ENCODE results near the gene SYNC. TPM values are rescaled to one million over a fixed set of nuclear protein-coding genes. Genes with fewer than 3 reads are reported as not detected.

The SYNC gene
- polyA plus RNA-seq, 3 donors: 0.05 TPM; not detected in 2

DNA sequence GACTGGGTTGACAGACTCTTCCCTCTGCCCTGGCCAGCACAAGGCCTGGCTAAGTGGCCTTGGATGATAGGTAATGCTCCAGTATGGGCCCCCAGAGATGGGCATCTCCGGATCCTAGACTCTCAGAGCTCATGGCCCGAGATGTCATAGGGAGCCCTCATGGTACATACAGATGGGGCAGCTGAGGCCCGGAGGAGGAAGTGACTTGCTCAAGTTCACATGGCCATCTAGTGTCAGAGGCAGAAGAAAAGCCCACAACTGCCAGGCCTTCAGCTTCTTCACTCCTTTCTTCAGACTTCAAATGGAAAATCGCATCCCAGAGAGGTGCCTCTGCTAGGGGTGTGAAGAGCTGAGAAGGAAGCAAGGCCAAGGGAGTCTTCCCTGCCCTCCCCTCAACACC lies 46.8 kb upstream of the SYNC start:
- Histone ChIP-seq H4K20me1 (ENCODE audit: insufficient read depth, low read length) (peaks cover 7% of the 10 kb centered on the region), H3K4me1 (ENCODE audit: control insufficient read depth in 1 of 2, insufficient read depth in 2 of 2, low read length in 2 of 2) (peaks cover 8 to 12% of the 10 kb centered on the region in 2 donors), H3K4me3 (replicated peaks in 1 of 3; ENCODE audit: low read depth in 2 of 3, low read length in 3 of 3) (no peak overlapping the region), H3K27me3 (ENCODE audit: control insufficient read depth in 2 of 2, insufficient read depth in 2 of 2, low read length in 2 of 2) (peaks cover 3 to 8% of the 10 kb centered on the region in 2 donors), H3K27ac (ENCODE audit: low read depth in 1 of 2, low read length in 2 of 2) (no peak overlapping the region), H3K36me3 (replicated peaks in 1 of 2; ENCODE audit: control insufficient read depth in 1 of 2, insufficient read depth in 2 of 2, low read length in 2 of 2) (no peaks in the 10 kb centered on the region), H3K9me3 (replicated peaks in 1 of 2; ENCODE audit: control insufficient read depth in 1 of 2, insufficient read depth in 1 of 2, low read length in 2 of 2) (no peaks in the 10 kb centered on the region), H3K9ac (ENCODE audit: insufficient read depth, low read length, poor library complexity, severe bottlenecking) (no peak overlapping the region), H2AFZ (ENCODE audit: insufficient read depth, low read depth, low read length, poor library complexity, severe bottlenecking) (no peak overlapping the region), H3K79me2 (ENCODE audit: insufficient read depth, low read length) (no peaks in the 10 kb centered on the region), H3K4me2 (replicated peaks; ENCODE audit: extremely low read depth, low read length, poor library complexity, severe bottlenecking) (no peak overlapping the region)
- H3K4me1 Mint-ChIP-seq: peaks cover 4% of the 10 kb centered on the region
- intact Hi-C loops (cut with micrococcal nuclease): no loop called here
- no peak overlapping the region for H3K4me3 Mint-ChIP-seq
- H3K36me3 Mint-ChIP-seq: peaks cover 4 to 9% of the 10 kb centered on the region in 2 donors
- H3K27me3 Mint-ChIP-seq (ENCODE audit: low read depth in 3 of 3): peaks cover 7 to 20% (median 10%) of the 10 kb centered on the region in 3 donors
- H3K27ac Mint-ChIP-seq: peak overlapping the region in 1 of 7 donors; percentile 10
- no peak for DNase-seq
- peaks cover 0 to 5% (median 0%) of the 10 kb centered on the region in 7 donors for H3K9me3 Mint-ChIP-seq
- TF ChIP-seq, protein P1, sequence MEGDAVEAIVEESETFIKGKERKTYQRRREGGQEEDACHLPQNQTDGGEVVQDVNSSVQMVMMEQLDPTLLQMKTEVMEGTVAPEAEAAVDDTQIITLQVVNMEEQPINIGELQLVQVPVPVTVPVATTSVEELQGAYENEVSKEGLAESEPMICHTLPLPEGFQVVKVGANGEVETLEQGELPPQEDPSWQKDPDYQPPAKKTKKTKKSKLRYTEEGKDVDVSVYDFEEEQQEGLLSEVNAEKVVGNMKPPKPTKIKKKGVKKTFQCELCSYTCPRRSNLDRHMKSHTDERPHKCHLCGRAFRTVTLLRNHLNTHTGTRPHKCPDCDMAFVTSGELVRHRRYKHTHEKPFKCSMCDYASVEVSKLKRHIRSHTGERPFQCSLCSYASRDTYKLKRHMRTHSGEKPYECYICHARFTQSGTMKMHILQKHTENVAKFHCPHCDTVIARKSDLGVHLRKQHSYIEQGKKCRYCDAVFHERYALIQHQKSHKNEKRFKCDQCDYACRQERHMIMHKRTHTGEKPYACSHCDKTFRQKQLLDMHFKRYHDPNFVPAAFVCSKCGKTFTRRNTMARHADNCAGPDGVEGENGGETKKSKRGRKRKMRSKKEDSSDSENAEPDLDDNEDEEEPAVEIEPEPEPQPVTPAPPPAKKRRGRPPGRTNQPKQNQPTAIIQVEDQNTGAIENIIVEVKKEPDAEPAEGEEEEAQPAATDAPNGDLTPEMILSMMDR (IDR thresholded peaks at IDR 0.05): no peak
- 70% methylated on average over 3 of the region's 4 CpGs for WGBS (ENCODE audit: insufficient coverage)

DNA sequence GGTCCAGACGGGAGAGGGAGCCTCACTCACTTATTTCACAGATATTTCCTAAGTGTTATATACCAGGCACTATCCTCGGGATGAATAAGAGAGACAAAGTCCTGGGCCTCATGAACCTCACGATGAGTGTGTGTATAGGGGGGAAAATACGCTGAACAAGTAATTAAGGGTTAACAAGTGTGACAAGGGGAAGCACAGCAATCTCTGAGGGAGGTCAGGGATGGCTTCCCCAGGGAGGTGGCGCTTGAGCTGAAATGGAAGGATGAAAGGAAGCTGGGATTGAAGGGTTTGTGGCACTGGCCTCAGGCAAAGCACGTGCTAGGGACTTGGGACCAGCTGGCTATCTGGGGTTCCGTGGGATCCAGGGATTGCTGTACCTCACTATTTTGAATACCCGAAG lies 46.4 kb upstream of the SYNC start:
- Histone ChIP-seq H3K4me1 (ENCODE audit: control insufficient read depth in 1 of 2, insufficient read depth in 2 of 2, low read length in 2 of 2) (peaks cover 5 to 8% of the 10 kb centered on the region in 2 donors), H3K79me2 (ENCODE audit: insufficient read depth, low read length) (no peaks in the 10 kb centered on the region), H2AFZ (ENCODE audit: insufficient read depth, low read depth, low read length, poor library complexity, severe bottlenecking) (no peak overlapping the region), H4K20me1 (ENCODE audit: insufficient read depth, low read length) (peaks cover 3% of the 10 kb centered on the region), H3K9ac (ENCODE audit: insufficient read depth, low read length, poor library complexity, severe bottlenecking) (no peak overlapping the region), H3K4me2 (replicated peaks; ENCODE audit: extremely low read depth, low read length, poor library complexity, severe bottlenecking) (no peak overlapping the region), H3K4me3 (replicated peaks in 1 of 3; ENCODE audit: low read depth in 2 of 3, low read length in 3 of 3) (no peak overlapping the region), H3K9me3 (replicated peaks in 1 of 2; ENCODE audit: control insufficient read depth in 1 of 2, insufficient read depth in 1 of 2, low read length in 2 of 2) (no peaks in the 10 kb centered on the region), H3K27ac (ENCODE audit: low read depth in 1 of 2, low read length in 2 of 2) (no peak overlapping the region), H3K36me3 (replicated peaks in 1 of 2; ENCODE audit: control insufficient read depth in 1 of 2, insufficient read depth in 2 of 2, low read length in 2 of 2) (no peaks in the 10 kb centered on the region), H3K27me3 (ENCODE audit: control insufficient read depth in 2 of 2, insufficient read depth in 2 of 2, low read length in 2 of 2) (peaks cover 0 to 5% of the 10 kb centered on the region in 2 donors)
- no peak overlapping the region for H3K27ac Mint-ChIP-seq
- peaks cover 2% of the 10 kb centered on the region for H3K4me1 Mint-ChIP-seq
- intact Hi-C loops (cut with micrococcal nuclease): no loop called here
- peaks cover 4 to 9% of the 10 kb centered on the region in 2 donors for H3K36me3 Mint-ChIP-seq
- H3K4me3 Mint-ChIP-seq: no peak overlapping the region
- TF ChIP-seq, protein P1 (IDR thresholded peaks at IDR 0.05): no peak
- peaks cover 0 to 2% (median 0%) of the 10 kb centered on the region in 7 donors for H3K9me3 Mint-ChIP-seq
- H3K27me3 Mint-ChIP-seq (ENCODE audit: low read depth in 3 of 3): peaks cover 5 to 18% (median 7%) of the 10 kb centered on the region in 3 donors
- WGBS (ENCODE audit: insufficient coverage): 100% methylated on average over 7 of the region's 8 CpGs
- DNase-seq: no peak

All from CD14-positive monocyte (primary cell).